HepG2 (cell line): ENCODE results near the gene COX15. TPM values are rescaled to one million over a fixed set of nuclear protein-coding genes. Genes with fewer than 3 reads are reported as not detected.
A peak's percentile ranks its signal among the peaks of the same experiment; 100 is the strongest.

Experiments
- HNRNPL ChIP-seq: fragments of 200-400 bp; formaldehyde crosslinking; IDR thresholded peaks from 2 replicates; pipeline ENCODE4 v1.6.1; 2017; ENCODE audit warnings: mild to moderate bottlenecking, low read depth, low read length
- MTF1 ChIP-seq: sonication (generic); formaldehyde crosslinking; IDR thresholded peaks from 2 replicates; pipeline ENCODE4 v1.5.0; 2020; ENCODE audit warnings: missing genetic modification reagents
- RNF2 ChIP-seq: fragments of 450-650 bp; conservative IDR thresholded peaks from 2 replicates; pipeline ENCODE4 v1.6.1; 2016; ENCODE audit warnings: low read depth
- RXRA ChIP-seq: sonication (generic); formaldehyde crosslinking; IDR thresholded peaks from 2 replicates; pipeline ENCODE4 v1.5.1; 2020; ENCODE audit warnings: missing genetic modification reagents
- ZNF33A ChIP-seq: sonication (generic); formaldehyde crosslinking; IDR thresholded peaks from 2 replicates; pipeline ENCODE4 v1.5.1; 2020; ENCODE audit warnings: missing genetic modification reagents, mild to moderate bottlenecking, moderate library complexity, borderline replicate concordance
- ZNF572 ChIP-seq: sonication (generic); formaldehyde crosslinking; IDR thresholded peaks from 2 replicates; pipeline ENCODE4 v1.5.1; 2020; ENCODE audit warnings: mild to moderate bottlenecking, missing genetic modification reagents
- ZNF782 ChIP-seq: sonication (generic); formaldehyde crosslinking; IDR thresholded peaks from 2 replicates; pipeline ENCODE4 v1.4.0; 2020; ENCODE audit warnings: missing genetic modification reagents, mild to moderate bottlenecking, borderline replicate concordance
- polyA plus RNA-seq, 8 experiments: library from polyadenylated mRNA; depleted of rRNA in 3 of 8; stranded (reverse) in 7 of 8; unstranded in 1 of 8; fragments of >200 nt; fragmentation: Illumina TruSeq in 4 of 8; extraction: Trizol in 4 of 8; gene quantifications; 2 replicates each; pipeline versions ENCODE4 v1.2.1 to v1.2.3, GENCODE V29; 2011 to 2016; ENCODE audit warnings: low read depth in 4 of 8, missing spikeins in 1 of 8, mixed read lengths in 1 of 8; ENCODE audit not compliant: insufficient read depth in 1 of 8
- total RNA-seq, 5 experiments: library from RNA; depleted of rRNA; stranded (reverse); fragments of >200 nt; fragmentation: Illumina TruSeq; extraction: Trizol; gene quantifications; 2 replicates each; pipeline ENCODE4 v1.2.3, GENCODE V29; 2016; ENCODE audit warnings: low read depth in 1 of 5
- TF ChIP-seq, protein P1 (sequence below): sonication (generic); formaldehyde crosslinking; IDR thresholded peaks from one replicate; pipeline ENCODE4 v1.5.1; 2020; ENCODE audit warnings: mild to moderate bottlenecking, missing genetic modification reagents; ENCODE audit errors: not compliant biosample characterization
- TF ChIP-seq, protein P2 (sequence below): sonication (generic); formaldehyde crosslinking; IDR thresholded peaks from 2 replicates; pipeline ENCODE4 v1.5.1; 2020; ENCODE audit warnings: mild to moderate bottlenecking, moderate library complexity, missing genetic modification reagents
- TF ChIP-seq, protein P3 (sequence below): IDR thresholded peaks from 2 replicates; pipeline ENCODE4 v1.6.1; 2016; ENCODE audit warnings: low read depth, missing genetic modification reagents, missing compliant biosample characterization

The COX15 gene
- total and polyA plus RNA-seq, 2 of the 13 experiments (the other 11 are each of a cell fraction or from before 2014, with no cell fraction given) = 19.2 to 44.7 TPM

DNA sequence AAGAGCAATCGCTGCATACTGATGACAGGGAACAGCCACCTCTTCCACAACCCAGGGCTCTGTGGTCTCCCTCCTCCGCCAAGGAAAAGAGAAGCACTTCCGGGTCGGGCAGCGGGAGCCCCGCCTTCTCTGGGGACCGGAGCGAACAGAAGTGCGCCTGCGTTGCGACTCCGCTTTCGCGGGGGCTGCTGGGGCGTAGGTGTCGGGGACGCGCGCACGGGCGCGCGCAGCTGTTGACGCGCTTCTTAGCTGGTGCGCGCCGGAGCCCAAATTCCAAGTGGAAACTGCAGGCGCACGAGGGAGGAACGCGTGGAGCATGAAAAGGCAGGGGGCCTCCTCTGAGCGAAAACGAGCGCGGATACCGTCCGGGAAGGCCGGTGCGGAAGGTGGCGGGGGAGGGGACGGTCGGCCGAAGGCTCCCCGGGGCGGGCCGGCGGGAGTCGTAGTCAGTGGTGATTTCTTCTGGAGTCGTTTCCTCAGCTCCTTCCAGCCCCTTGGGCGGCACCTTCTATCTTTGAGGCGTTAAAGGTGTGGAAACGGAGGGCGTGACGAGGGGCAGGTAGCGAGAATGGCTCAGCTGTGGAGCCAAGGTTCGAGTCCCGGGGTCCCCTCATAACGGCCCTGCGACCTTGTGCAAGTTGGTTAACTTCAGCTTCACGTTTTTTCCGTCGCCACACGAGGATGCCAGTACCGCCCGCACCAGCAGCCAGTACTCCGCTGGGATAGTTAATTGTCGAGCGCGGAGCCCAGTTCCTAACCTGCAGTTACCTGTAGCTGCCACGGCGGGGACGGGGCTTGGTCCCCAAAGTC is at the start of gene COX15, which contains the start of gene CUTC (continued):
- TF ChIP-seq, protein P1, sequence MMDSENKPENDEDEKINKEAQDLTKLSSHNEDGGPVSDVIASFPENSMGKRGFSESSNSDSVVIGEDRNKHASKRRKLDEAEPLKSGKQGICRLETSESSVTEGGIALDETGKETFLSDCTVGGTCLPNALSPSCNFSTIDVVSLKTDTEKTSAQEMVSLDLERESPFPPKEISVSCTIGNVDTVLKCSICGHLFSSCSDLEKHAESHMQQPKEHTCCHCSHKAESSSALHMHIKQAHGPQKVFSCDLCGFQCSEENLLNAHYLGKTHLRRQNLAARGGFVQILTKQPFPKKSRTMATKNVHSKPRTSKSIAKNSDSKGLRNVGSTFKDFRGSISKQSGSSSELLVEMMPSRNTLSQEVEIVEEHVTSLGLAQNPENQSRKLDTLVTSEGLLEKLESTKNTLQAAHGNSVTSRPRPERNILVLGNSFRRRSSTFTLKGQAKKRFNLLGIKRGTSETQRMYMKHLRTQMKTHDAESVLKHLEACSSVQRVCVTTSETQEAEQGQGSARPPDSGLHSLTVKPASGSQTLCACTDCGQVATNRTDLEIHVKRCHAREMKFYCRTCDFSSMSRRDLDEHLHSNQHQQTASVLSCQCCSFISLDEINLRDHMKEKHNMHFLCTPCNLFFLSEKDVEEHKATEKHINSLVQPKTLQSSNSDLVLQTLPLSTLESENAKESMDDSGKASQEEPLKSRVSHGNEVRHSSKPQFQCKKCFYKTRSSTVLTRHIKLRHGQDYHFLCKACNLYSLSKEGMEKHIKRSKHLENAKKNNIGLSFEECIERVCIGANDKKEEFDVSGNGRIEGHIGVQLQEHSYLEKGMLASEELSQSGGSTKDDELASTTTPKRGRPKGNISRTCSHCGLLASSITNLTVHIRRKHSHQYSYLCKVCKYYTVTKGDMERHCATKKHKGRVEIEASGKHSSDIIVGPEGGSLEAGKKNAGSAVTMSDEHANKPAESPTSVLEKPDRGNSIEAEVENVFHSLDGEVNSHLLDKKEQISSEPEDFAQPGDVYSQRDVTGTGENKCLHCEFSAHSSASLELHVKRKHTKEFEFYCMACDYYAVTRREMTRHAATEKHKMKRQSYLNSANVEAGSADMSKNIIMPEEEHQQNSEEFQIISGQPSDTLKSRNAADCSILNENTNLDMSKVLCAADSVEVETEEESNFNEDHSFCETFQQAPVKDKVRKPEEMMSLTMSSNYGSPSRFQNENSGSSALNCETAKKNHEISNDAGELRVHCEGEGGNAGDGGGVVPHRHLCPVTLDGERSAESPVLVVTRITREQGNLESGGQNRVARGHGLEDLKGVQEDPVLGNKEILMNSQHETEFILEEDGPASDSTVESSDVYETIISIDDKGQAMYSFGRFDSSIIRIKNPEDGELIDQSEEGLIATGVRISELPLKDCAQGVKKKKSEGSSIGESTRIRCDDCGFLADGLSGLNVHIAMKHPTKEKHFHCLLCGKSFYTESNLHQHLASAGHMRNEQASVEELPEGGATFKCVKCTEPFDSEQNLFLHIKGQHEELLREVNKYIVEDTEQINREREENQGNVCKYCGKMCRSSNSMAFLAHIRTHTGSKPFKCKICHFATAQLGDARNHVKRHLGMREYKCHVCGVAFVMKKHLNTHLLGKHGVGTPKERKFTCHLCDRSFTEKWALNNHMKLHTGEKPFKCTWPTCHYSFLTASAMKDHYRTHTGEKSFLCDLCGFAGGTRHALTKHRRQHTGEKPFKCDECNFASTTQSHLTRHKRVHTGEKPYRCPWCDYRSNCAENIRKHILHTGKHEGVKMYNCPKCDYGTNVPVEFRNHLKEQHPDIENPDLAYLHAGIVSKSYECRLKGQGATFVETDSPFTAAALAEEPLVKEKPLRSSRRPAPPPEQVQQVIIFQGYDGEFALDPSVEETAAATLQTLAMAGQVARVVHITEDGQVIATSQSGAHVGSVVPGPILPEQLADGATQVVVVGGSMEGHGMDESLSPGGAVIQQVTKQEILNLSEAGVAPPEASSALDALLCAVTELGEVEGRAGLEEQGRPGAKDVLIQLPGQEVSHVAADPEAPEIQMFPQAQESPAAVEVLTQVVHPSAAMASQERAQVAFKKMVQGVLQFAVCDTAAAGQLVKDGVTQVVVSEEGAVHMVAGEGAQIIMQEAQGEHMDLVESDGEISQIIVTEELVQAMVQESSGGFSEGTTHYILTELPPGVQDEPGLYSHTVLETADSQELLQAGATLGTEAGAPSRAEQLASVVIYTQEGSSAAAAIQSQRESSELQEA (CRISPR knock-in tag) = peak; percentile 33
- TF ChIP-seq ZNF782 (peak; percentile 88), RNF2 (peak; percentile 42; the same call in 1 of the 2 replicates), ZNF33A (CRISPR knock-in tag) (peak; percentile 66; the same call in 1 of the 2 replicates), RXRA (CRISPR knock-in tag) (no peak), ZNF572 (CRISPR knock-in tag) (no peak), MTF1 (CRISPR knock-in tag) (no peak), HNRNPL (peak; percentile 85; the same call in 1 of the 2 replicates)
- TF ChIP-seq, protein P2, sequence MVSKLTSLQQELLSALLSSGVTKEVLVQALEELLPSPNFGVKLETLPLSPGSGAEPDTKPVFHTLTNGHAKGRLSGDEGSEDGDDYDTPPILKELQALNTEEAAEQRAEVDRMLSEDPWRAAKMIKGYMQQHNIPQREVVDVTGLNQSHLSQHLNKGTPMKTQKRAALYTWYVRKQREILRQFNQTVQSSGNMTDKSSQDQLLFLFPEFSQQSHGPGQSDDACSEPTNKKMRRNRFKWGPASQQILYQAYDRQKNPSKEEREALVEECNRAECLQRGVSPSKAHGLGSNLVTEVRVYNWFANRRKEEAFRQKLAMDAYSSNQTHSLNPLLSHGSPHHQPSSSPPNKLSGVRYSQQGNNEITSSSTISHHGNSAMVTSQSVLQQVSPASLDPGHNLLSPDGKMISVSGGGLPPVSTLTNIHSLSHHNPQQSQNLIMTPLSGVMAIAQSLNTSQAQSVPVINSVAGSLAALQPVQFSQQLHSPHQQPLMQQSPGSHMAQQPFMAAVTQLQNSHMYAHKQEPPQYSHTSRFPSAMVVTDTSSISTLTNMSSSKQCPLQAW (CRISPR knock-in tag) = peak; percentile 92
- TF ChIP-seq, protein P3, sequence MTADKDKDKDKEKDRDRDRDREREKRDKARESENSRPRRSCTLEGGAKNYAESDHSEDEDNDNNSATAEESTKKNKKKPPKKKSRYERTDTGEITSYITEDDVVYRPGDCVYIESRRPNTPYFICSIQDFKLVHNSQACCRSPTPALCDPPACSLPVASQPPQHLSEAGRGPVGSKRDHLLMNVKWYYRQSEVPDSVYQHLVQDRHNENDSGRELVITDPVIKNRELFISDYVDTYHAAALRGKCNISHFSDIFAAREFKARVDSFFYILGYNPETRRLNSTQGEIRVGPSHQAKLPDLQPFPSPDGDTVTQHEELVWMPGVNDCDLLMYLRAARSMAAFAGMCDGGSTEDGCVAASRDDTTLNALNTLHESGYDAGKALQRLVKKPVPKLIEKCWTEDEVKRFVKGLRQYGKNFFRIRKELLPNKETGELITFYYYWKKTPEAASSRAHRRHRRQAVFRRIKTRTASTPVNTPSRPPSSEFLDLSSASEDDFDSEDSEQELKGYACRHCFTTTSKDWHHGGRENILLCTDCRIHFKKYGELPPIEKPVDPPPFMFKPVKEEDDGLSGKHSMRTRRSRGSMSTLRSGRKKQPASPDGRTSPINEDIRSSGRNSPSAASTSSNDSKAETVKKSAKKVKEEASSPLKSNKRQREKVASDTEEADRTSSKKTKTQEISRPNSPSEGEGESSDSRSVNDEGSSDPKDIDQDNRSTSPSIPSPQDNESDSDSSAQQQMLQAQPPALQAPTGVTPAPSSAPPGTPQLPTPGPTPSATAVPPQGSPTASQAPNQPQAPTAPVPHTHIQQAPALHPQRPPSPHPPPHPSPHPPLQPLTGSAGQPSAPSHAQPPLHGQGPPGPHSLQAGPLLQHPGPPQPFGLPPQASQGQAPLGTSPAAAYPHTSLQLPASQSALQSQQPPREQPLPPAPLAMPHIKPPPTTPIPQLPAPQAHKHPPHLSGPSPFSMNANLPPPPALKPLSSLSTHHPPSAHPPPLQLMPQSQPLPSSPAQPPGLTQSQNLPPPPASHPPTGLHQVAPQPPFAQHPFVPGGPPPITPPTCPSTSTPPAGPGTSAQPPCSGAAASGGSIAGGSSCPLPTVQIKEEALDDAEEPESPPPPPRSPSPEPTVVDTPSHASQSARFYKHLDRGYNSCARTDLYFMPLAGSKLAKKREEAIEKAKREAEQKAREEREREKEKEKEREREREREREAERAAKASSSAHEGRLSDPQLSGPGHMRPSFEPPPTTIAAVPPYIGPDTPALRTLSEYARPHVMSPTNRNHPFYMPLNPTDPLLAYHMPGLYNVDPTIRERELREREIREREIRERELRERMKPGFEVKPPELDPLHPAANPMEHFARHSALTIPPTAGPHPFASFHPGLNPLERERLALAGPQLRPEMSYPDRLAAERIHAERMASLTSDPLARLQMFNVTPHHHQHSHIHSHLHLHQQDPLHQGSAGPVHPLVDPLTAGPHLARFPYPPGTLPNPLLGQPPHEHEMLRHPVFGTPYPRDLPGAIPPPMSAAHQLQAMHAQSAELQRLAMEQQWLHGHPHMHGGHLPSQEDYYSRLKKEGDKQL (CRISPR knock-in tag) = no peak; the same call in 1 of the 2 replicates
